SK-N-SH (cell line): Measurements from ENCODE around the gene TDRD1.

Source experiments
- SIN3A ChIP-seq: IDR thresholded peaks from 2 replicates; pipeline ENCODE4 v1.6.1; 2012; ENCODE audit warnings: low read depth, mild to moderate bottlenecking, low read length, moderate library complexity, borderline replicate concordance
- TAF1 ChIP-seq: IDR thresholded peaks from 2 replicates; pipeline ENCODE4 v1.6.1; 2012; ENCODE audit warnings: low read depth, mild to moderate bottlenecking, low read length, moderate library complexity, borderline replicate concordance
- TF ChIP-seq, protein P1 (sequence below): fragments of 200-600 bp; sonication (generic); IDR thresholded peaks from 2 replicates; pipeline ENCODE4 v1.6.1; 2017; ENCODE audit warnings: antibody characterized with exemption, mild to moderate bottlenecking, moderate library complexity
- TF ChIP-seq, protein P2 (sequence below): IDR thresholded peaks from 2 replicates; pipeline ENCODE4 v1.4.0; 2012; ENCODE audit warnings: low read depth

DNA sequence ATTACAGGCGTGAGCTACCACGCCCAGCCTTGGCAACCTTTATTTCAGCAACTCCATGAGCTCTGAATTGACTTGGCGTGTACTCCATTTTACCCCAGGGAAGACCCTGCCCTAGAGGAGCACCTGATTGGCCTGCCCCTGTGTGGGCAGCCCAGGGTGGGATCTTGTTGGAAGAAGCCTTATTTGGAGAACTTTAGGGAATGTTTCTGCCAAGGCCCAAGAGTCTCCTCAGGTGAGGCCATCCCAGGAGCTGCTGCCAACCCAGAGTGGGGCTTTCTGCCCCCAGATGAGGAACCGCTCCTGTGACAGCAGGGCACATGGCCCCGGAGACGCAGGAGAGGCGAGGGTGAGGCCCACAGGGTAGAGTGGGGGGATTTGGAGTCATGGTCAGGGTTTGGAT is 101.9 kb downstream of the TDRD1 start:
- TF ChIP-seq, protein P1, sequence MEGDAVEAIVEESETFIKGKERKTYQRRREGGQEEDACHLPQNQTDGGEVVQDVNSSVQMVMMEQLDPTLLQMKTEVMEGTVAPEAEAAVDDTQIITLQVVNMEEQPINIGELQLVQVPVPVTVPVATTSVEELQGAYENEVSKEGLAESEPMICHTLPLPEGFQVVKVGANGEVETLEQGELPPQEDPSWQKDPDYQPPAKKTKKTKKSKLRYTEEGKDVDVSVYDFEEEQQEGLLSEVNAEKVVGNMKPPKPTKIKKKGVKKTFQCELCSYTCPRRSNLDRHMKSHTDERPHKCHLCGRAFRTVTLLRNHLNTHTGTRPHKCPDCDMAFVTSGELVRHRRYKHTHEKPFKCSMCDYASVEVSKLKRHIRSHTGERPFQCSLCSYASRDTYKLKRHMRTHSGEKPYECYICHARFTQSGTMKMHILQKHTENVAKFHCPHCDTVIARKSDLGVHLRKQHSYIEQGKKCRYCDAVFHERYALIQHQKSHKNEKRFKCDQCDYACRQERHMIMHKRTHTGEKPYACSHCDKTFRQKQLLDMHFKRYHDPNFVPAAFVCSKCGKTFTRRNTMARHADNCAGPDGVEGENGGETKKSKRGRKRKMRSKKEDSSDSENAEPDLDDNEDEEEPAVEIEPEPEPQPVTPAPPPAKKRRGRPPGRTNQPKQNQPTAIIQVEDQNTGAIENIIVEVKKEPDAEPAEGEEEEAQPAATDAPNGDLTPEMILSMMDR, result no peak
- TF ChIP-seq TAF1 (no peak), SIN3A (no peak)
- TF ChIP-seq, protein P2, sequence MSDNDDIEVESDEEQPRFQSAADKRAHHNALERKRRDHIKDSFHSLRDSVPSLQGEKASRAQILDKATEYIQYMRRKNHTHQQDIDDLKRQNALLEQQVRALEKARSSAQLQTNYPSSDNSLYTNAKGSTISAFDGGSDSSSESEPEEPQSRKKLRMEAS, result no peak
